Measurements from ENCODE around the gene SUPT5H. TPM values are rescaled to one million over a fixed set of nuclear protein-coding genes. Genes with fewer than 3 reads are reported as not detected.

Gene SUPT5H
- total RNA-seq, 1 donor from 2014 or later = 48.5 TPM

GRCh38 chr19:39481229-39481545 lies 35.8 kb downstream of the SUPT5H start:
- DNase-seq (ENCODE audit: low spot score) = no peak
- peaks cover 26% of the 10 kb centered on the region for H3K4me1 Mint-ChIP-seq

GRCh38 chr19:39481676-39482075 lies 36.3 kb downstream of the SUPT5H start:
- H3K4me2 ChIP-seq = peak overlapping the region; percentile 95
- Mint-ChIP-seq H3K9me3 (no peaks in the 10 kb centered on the region), H3K4me1 (peaks cover 28% of the 10 kb centered on the region), H3K36me3 (peaks cover 6% of the 10 kb centered on the region), H3K27me3 (ENCODE audit: insufficient read depth, low read depth) (peaks cover 2% of the 10 kb centered on the region), H3K4me3 (peak overlapping the region; percentile 91), H3K27ac (peak overlapping the region; percentile 85)
- H3K9me3 ChIP-seq (ENCODE audit: low read depth) = no peaks in the 10 kb centered on the region
- H3K79me2 ChIP-seq (ENCODE audit: low read depth) = peaks cover 26% of the 10 kb centered on the region
- H3K27ac ChIP-seq = no peak overlapping the region
- peaks cover 25% of the 10 kb centered on the region for H3F3A ChIP-seq (ENCODE audit: low read depth)
- no peaks in the 10 kb centered on the region for H3K27me3 ChIP-seq
- DNase-seq (ENCODE audit: low spot score) = no peak
- H3K36me3 ChIP-seq = no peaks in the 10 kb centered on the region
- peak overlapping the region; percentile 97 for H3K9ac ChIP-seq
- peak overlapping the region; percentile 99 for H3K4me3 ChIP-seq
- H2AFZ ChIP-seq (replicated peaks) = no peak overlapping the region
- peaks cover 6% of the 10 kb centered on the region for H4K20me1 ChIP-seq (ENCODE audit: low read depth)
- peaks cover 16% of the 10 kb centered on the region for H3K4me1 ChIP-seq
- TF ChIP-seq EZH2 (IDR thresholded peaks at IDR 0.05) (no peak), CTCF (IDR thresholded peaks at IDR 0.05) (no peak), EZH2phosphoT487 (IDR thresholded peaks at IDR 0.05) (no peak)

More at GRCh38 chr19:39481229-39481545, 35.8 kb downstream of the SUPT5H start:
- Mint-ChIP-seq H3K27me3 (ENCODE audit: insufficient read depth, low read depth) (no peaks in the 10 kb centered on the region), H3K27ac (peak overlapping the region; percentile 42), H3K36me3 (peaks cover 6% of the 10 kb centered on the region), H3K9me3 (no peaks in the 10 kb centered on the region), H3K4me3 (peak overlapping the region; percentile 91)
- Histone ChIP-seq H3K27me3 (no peaks in the 10 kb centered on the region), H3K79me2 (ENCODE audit: low read depth) (peaks cover 26% of the 10 kb centered on the region), H3K36me3 (no peaks in the 10 kb centered on the region), H3K9me3 (ENCODE audit: low read depth) (no peaks in the 10 kb centered on the region), H3K9ac (peak overlapping the region; percentile 97), H3K4me3 (peak overlapping the region; percentile 99), H3F3A (ENCODE audit: low read depth) (peaks cover 25% of the 10 kb centered on the region), H3K27ac (peak overlapping the region; percentile 34), H3K4me2 (peak overlapping the region; percentile 95), H2AFZ (replicated peaks) (peak overlapping the region; percentile 82), H4K20me1 (ENCODE audit: low read depth) (peaks cover 6% of the 10 kb centered on the region), H3K4me1 (peaks cover 16% of the 10 kb centered on the region)
- TF ChIP-seq CTCF (IDR thresholded peaks at IDR 0.05) (no peak), EZH2phosphoT487 (IDR thresholded peaks at IDR 0.05) (no peak), EZH2 (IDR thresholded peaks at IDR 0.05) (no peak)

- Histone ChIP-seq H3K9me3 (ENCODE audit: low read depth) (no peaks in the 10 kb centered on the region), H3K4me3 (no peak overlapping the region), H3K36me3 (no peaks in the 10 kb centered on the region), H4K20me1 (ENCODE audit: low read depth) (peaks cover 6% of the 10 kb centered on the region), H3F3A (ENCODE audit: low read depth) (peaks cover 19% of the 10 kb centered on the region), H3K9ac (no peak overlapping the region), H2AFZ (replicated peaks) (no peak overlapping the region), H3K4me1 (peaks cover 16% of the 10 kb centered on the region), H3K27ac (no peak overlapping the region), H3K79me2 (ENCODE audit: low read depth) (peaks cover 26% of the 10 kb centered on the region), H3K27me3 (no peaks in the 10 kb centered on the region), H3K4me2 (no peak overlapping the region)
- H3K36me3 Mint-ChIP-seq = peaks cover 12% of the 10 kb centered on the region
- TF ChIP-seq CTCF (IDR thresholded peaks at IDR 0.05) (no peak), EZH2 (IDR thresholded peaks at IDR 0.05) (no peak), EZH2phosphoT487 (IDR thresholded peaks at IDR 0.05) (no peak)
- DNase-seq (ENCODE audit: low spot score) = no peak
- H3K4me3 Mint-ChIP-seq = peak overlapping the region; percentile 91
- H3K9me3 Mint-ChIP-seq = no peaks in the 10 kb centered on the region
- peaks cover 29% of the 10 kb centered on the region for H3K4me1 Mint-ChIP-seq
- H3K27me3 Mint-ChIP-seq (ENCODE audit: insufficient read depth, low read depth) = peaks cover 2% of the 10 kb centered on the region
- H3K27ac Mint-ChIP-seq = no peak overlapping the region
Observed at GRCh38 chr19:39483141-39483540, 37.8 kb downstream of the SUPT5H start.

Measured in neural progenitor cell (in vitro differentiated cells).